GM23248 (cell line): ENCODE results near the gene AMACR. TPM values are rescaled to one million over a fixed set of nuclear protein-coding genes. Genes with fewer than 3 reads are reported as not detected.

Experiments used
- DNase-seq: peaks from one replicate; pipeline ENCODE4 v3.0.0-alpha.2; 2015
- H2AFZ ChIP-seq: fragments of 200-600 bp; sonication (generic); 2 replicates; pipeline ENCODE4 v1.6.1; 2016; ENCODE audit warnings: antibody characterized with exemption
- H3F3A ChIP-seq: fragments of 200-600 bp; sonication (generic); 2 replicates; pipeline ENCODE4 v1.6.1; 2016; ENCODE audit warnings: mild to moderate bottlenecking, antibody characterized with exemption, mixed run types; ENCODE audit not compliant: insufficient read depth
- H3K27ac ChIP-seq: fragments of 200-600 bp; sonication (generic); 2 replicates; pipeline ENCODE4 v1.5.1; 2016; ENCODE audit warnings: mild to moderate bottlenecking
- H3K27me3 ChIP-seq: fragments of 200-600 bp; sonication (generic); replicated peaks from 2 replicates; pipeline ENCODE4 v1.6.1; 2016; ENCODE audit warnings: mild to moderate bottlenecking; ENCODE audit not compliant: insufficient read depth
- H3K36me3 ChIP-seq: fragments of 200-600 bp; sonication (generic); 2 replicates; pipeline ENCODE4 v1.6.1; 2016; ENCODE audit warnings: low read depth, mild to moderate bottlenecking
- H3K4me1 ChIP-seq: fragments of 200-600 bp; sonication (generic); 2 replicates; pipeline ENCODE4 v1.6.1; 2016; ENCODE audit warnings: mild to moderate bottlenecking; ENCODE audit not compliant: insufficient read depth
- H3K4me2 ChIP-seq: fragments of 200-600 bp; sonication (generic); one replicate; pipeline ENCODE4 v1.6.1; 2016; ENCODE audit warnings: mild to moderate bottlenecking; ENCODE audit not compliant: unreplicated experiment
- H3K4me3 ChIP-seq: fragments of 200-600 bp; sonication (generic); 2 replicates; pipeline ENCODE4 v1.5.1; 2016; ENCODE audit warnings: mild to moderate bottlenecking
- H3K79me2 ChIP-seq: fragments of 200-600 bp; sonication (generic); 2 replicates; pipeline ENCODE4 v1.6.1; 2016; ENCODE audit warnings: mild to moderate bottlenecking; ENCODE audit not compliant: insufficient read depth
- H3K9ac ChIP-seq: fragments of 200-600 bp; sonication (generic); 2 replicates; pipeline ENCODE4 v1.6.1; 2016; ENCODE audit warnings: mild to moderate bottlenecking
- H3K9me2 ChIP-seq: fragments of 200-600 bp; sonication (generic); 2 replicates; pipeline ENCODE4 v1.6.1; 2016; ENCODE audit warnings: mixed run types, mild to moderate bottlenecking, moderate library complexity; ENCODE audit not compliant: insufficient read depth
- H3K9me3 ChIP-seq: fragments of 200-600 bp; sonication (generic); one replicate; pipeline ENCODE4 v1.6.1; 2017; ENCODE audit warnings: low read depth
- H4K20me1 ChIP-seq: fragments of 200-600 bp; sonication (generic); 2 replicates; pipeline ENCODE4 v1.6.0; 2016; ENCODE audit not compliant: insufficient read depth
- EZH2 ChIP-seq: fragments of 200-600 bp; sonication (generic); IDR thresholded peaks from 2 replicates; pipeline ENCODE4 v1.6.1; 2018; ENCODE audit warnings: antibody characterized with exemption, mild to moderate bottlenecking; ENCODE audit not compliant: insufficient read depth, poor library complexity, severe bottlenecking
- EZH2phosphoT487 ChIP-seq: fragments of 200-600 bp; sonication (generic); IDR thresholded peaks from 2 replicates; pipeline ENCODE4 v1.6.1; 2018; ENCODE audit warnings: antibody characterized with exemption, moderate library complexity, mild to moderate bottlenecking, low read depth; ENCODE audit not compliant: insufficient read depth
- WGBS, 2 experiments: methylation state at CpG; one replicate each; pipeline ENCODE4 v1.1.6; 2015 to 2017; ENCODE audit warnings: low lambda C conversion rate in 2 of 2, low coverage in 1 of 2; ENCODE audit errors: missing lambda C conversion rate in 2 of 2; 5-methylcytosine and 5-hydroxymethylcytosine counted together
- in situ Hi-C: fragments of 300-500 bp; cut with MboI; formaldehyde crosslinking; loops from 2 replicates; pipeline ENCODE4 v1.15.0; 2020
- polyA plus RNA-seq: library from polyadenylated mRNA; unstranded; fragments of >200 nt; fragmentation: Nextera tagmentation; extraction: Ambion mirVana; gene quantifications from 2 replicates; pipeline ENCODE4 v1.2.1, GENCODE V29; 2016
- total RNA-seq: library from RNA; depleted of rRNA; stranded (reverse); fragments of >200 nt; shearing (Covaris generic); gene quantifications from 2 replicates; pipeline ENCODE4 v1.2.3, GENCODE V29; 2014

The AMACR gene
- total and polyA plus RNA-seq, 2 experiments from 2014 or later, result 22.5 to 22.6 TPM

DNA sequence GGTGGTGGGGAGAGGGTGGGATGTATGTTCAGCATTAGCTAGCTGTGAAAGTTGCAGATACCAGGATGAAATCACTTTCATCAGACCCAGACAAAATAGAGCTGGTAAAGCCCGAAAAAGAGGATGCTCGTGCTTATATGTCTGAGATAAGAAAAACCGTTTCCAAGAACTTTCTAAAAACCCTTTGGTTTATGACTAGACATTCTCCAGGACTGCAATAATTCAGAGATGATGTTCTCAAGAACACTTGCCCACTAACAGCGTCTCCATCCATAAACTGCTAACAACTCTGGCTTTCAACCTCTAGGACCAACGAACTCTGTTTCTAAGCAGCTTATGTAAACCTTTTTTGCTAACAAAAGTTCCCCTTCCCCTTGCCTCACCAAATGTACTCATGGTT, 8.4 kb upstream of the AMACR start:
- DNase-seq, result no peak
- H3K4me1 ChIP-seq, result peaks cover 4% of the 10 kb centered on the region; the same call in 1 of the 2 replicates
- H3K27me3 ChIP-seq, result no peaks in the 10 kb centered on the region
- H3K4me3 ChIP-seq, result no peak overlapping the region
- no peaks in the 10 kb centered on the region for H3K9me3 ChIP-seq
- H2AFZ ChIP-seq, result no peak overlapping the region
- no peaks in the 10 kb centered on the region for H3K9me2 ChIP-seq
- H3K36me3 ChIP-seq, result no peaks in the 10 kb centered on the region
- H3K27ac ChIP-seq, result no peak overlapping the region
- no peaks in the 10 kb centered on the region for H4K20me1 ChIP-seq
- in situ Hi-C loops, result loop anchor here (25.0 kb wide), 1 partner anchor 871 kb away; no protein-coding TSS in a partner anchor
- no peak overlapping the region for H3K4me2 ChIP-seq
- no peak for TF ChIP-seq EZH2
- no peak for TF ChIP-seq EZH2phosphoT487
- WGBS, 2 experiments, result 78 to 84% methylated on average over 5 of the region's 5 CpGs
- H3K9ac ChIP-seq, result no peak overlapping the region
- H3K79me2 ChIP-seq, result no peaks in the 10 kb centered on the region
- peaks cover 4% of the 10 kb centered on the region; the same call in 1 of the 2 replicates for H3F3A ChIP-seq

DNA sequence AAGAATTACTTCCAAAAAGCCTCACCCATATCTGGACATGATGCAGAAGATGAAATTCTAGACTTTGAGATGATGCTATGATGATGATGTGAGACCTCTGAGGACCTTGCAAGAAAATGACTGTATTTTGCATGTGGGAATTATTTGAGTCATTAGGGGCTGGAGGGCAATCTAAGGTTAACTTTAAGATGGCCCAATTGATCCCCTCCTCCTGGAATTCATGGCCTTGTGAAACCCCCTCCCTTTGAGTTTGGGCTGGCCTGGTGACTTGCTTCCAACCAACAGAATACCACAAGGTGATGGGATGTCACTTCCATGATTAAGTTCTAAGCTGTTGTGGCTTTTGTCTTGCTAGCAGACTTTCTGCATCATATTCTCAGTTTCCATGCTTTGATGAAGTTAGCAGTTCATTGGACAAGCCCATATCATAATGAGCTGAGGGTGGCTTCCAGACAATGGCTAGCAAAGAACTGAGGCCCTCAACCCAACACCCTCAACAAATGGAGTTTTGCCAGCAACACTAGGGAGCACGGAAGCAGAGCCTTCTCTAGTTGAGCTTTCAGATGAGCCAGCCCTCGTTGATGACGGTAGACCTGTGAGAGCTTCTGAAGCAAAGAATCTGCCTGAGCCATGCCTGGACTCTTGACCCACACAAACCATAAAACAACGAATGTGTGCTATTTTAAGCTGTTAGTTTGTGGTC, 7.4 kb upstream of the AMACR start:
- Histone ChIP-seq H3K27me3 (no peaks in the 10 kb centered on the region), H3F3A (0 out of 2 replicates have a peak, but pooled peaks cover 2% of the 10 kb centered on the region), H4K20me1 (no peaks in the 10 kb centered on the region), H3K9me2 (no peaks in the 10 kb centered on the region), H3K4me2 (no peak overlapping the region), H2AFZ (no peak overlapping the region), H3K9ac (no peak overlapping the region), H3K4me1 (no peaks in the 10 kb centered on the region; the same call in 1 of the 2 replicates), H3K36me3 (no peaks in the 10 kb centered on the region), H3K4me3 (no peak overlapping the region), H3K9me3 (no peaks in the 10 kb centered on the region), H3K27ac (no peak overlapping the region), H3K79me2 (no peaks in the 10 kb centered on the region)
- TF ChIP-seq EZH2 (no peak), EZH2phosphoT487 (no peak)
- 80 to 81% methylated on average over 4 of the region's 4 CpGs for WGBS, 2 experiments
- in situ Hi-C loops, result loop anchor here (25.0 kb wide), 1 partner anchor 872 kb away; no protein-coding TSS in a partner anchor
- DNase-seq, result no peak

DNA sequence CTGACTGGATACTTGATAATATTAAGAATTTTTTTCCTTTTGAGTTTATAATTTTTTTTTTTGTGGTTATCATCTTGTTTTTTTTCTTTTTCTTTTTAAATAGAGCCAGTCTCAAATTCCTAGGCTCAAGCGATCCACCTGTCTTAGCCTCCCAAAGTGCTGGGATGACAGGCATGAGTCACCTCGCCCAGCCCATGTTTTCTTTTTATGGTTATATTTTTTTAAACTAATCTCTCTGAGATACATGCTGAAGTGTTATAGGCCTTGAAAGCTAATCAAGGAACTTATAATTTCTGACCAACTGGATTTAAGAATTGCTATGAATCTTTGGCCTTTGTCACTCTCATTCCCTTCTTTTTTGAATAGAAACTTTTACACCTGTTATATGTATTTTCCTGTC, 6.8 kb upstream of the AMACR start:
- H2AFZ ChIP-seq, result no peak overlapping the region
- H3K36me3 ChIP-seq, result no peaks in the 10 kb centered on the region
- no peaks in the 10 kb centered on the region for H4K20me1 ChIP-seq
- H3K9me2 ChIP-seq, result no peaks in the 10 kb centered on the region
- WGBS, 2 experiments, result 77 to 86% methylated on average over 2 of the region's 2 CpGs
- TF ChIP-seq EZH2 (no peak), EZH2phosphoT487 (no peak)
- no peak overlapping the region for H3K4me3 ChIP-seq
- DNase-seq, result no peak
- H3K79me2 ChIP-seq, result no peaks in the 10 kb centered on the region
- in situ Hi-C loops, result loop anchor here (25.0 kb wide), 1 partner anchor 873 kb away; no protein-coding TSS in a partner anchor
- peaks cover under 1% of the 10 kb centered on the region; the same call in 1 of the 2 replicates for H3K4me1 ChIP-seq
- H3F3A ChIP-seq, result peaks cover 8% of the 10 kb centered on the region
- no peak overlapping the region for H3K9ac ChIP-seq
- no peak overlapping the region for H3K4me2 ChIP-seq
- H3K27me3 ChIP-seq, result no peaks in the 10 kb centered on the region
- H3K9me3 ChIP-seq, result no peaks in the 10 kb centered on the region
- no peak overlapping the region for H3K27ac ChIP-seq

DNA sequence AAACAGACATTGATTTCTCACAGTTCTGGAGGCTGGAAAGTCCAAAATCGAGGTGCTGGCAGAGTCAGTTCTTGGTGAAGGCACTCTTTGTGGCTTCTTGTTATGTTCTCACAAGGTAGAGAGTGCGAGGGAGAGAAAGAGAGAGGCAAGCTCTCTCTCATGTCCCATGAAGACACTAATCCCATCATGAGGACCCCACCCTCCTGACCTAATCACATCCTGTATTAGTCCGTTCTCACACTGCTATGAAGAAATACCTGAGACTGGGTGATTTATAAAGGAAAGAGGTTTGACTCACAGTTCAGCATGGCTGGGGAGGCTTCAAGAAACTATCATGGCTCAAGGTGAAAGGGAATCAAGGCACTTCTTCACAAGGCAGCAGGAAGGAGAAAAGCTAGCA, 5.7 kb upstream of the AMACR start:
- H3K9ac ChIP-seq, result no peak overlapping the region

More for the DNA sequence above, 5.7 kb upstream of the AMACR start:
- in situ Hi-C loops, result loop anchor here (25.0 kb wide), 1 partner anchor 874 kb away; no protein-coding TSS in a partner anchor
- 87 to 90% methylated on average over 3 of the region's 3 CpGs for WGBS, 2 experiments
- H4K20me1 ChIP-seq, result no peaks in the 10 kb centered on the region
- no peak for TF ChIP-seq EZH2
- no peak for TF ChIP-seq EZH2phosphoT487
- H3K27me3 ChIP-seq, result no peaks in the 10 kb centered on the region
- H3K27ac ChIP-seq, result no peak overlapping the region
- H3F3A ChIP-seq, result peaks cover 19% of the 10 kb centered on the region
- H3K4me2 ChIP-seq, result no peak overlapping the region
- peaks cover 11% of the 10 kb centered on the region for H3K4me1 ChIP-seq
- no peaks in the 10 kb centered on the region for H3K9me2 ChIP-seq
- no peaks in the 10 kb centered on the region for H3K79me2 ChIP-seq
- H3K4me3 ChIP-seq, result no peak overlapping the region
- no peak for DNase-seq
- H3K36me3 ChIP-seq, result no peaks in the 10 kb centered on the region
- H3K9me3 ChIP-seq, result no peaks in the 10 kb centered on the region
- no peak overlapping the region for H2AFZ ChIP-seq
